ENCODE measurements around the gene CA5A. TPM values are rescaled to one million over a fixed set of nuclear protein-coding genes. Genes with fewer than 3 reads are reported as not detected.
A peak's percentile ranks its signal among the peaks of the same experiment; 100 is the strongest.

CA5A gene
- total and polyA plus RNA-seq, 2 experiments from 2014 or later, result not detected

DNA sequence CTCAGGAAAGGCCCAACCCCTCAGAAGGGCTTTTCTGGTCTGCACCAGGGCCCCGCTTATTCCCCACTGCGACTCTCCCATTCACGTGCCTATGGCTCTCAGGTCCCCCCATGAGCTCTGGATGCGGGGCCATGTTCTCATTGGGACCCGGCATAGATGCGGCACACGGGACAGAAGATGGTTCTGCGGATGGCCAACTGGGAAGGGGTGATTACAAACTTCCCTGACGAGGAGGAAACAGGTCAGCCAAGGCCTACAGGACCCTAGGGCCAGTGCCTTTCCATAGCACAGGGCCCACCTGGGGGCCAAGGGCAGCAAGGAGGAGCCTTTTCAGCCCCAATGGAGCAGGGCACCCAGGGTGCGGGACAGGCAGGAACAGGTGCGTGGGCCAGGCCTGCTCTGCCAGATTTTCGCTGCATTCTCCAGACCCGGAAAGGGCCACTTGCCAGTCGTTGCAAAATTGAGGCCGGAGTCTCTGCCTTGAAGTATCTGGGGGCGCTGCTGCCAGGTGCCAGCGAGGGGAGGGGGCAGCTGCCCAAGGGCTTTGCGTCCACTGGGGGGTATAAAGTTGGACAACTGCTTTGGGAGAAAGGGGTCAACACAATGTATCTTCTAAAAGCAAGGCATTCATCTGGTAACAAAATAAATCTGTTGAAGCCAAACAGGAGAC lies 87.5 kb downstream of the CA5A start (continued):
- TF ChIP-seq, protein P1, sequence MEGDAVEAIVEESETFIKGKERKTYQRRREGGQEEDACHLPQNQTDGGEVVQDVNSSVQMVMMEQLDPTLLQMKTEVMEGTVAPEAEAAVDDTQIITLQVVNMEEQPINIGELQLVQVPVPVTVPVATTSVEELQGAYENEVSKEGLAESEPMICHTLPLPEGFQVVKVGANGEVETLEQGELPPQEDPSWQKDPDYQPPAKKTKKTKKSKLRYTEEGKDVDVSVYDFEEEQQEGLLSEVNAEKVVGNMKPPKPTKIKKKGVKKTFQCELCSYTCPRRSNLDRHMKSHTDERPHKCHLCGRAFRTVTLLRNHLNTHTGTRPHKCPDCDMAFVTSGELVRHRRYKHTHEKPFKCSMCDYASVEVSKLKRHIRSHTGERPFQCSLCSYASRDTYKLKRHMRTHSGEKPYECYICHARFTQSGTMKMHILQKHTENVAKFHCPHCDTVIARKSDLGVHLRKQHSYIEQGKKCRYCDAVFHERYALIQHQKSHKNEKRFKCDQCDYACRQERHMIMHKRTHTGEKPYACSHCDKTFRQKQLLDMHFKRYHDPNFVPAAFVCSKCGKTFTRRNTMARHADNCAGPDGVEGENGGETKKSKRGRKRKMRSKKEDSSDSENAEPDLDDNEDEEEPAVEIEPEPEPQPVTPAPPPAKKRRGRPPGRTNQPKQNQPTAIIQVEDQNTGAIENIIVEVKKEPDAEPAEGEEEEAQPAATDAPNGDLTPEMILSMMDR (conservative IDR thresholded peaks at IDR 0.05; ENCODE audit: low read depth in 2 of 2), result no peak
- TF ChIP-seq, protein P2, sequence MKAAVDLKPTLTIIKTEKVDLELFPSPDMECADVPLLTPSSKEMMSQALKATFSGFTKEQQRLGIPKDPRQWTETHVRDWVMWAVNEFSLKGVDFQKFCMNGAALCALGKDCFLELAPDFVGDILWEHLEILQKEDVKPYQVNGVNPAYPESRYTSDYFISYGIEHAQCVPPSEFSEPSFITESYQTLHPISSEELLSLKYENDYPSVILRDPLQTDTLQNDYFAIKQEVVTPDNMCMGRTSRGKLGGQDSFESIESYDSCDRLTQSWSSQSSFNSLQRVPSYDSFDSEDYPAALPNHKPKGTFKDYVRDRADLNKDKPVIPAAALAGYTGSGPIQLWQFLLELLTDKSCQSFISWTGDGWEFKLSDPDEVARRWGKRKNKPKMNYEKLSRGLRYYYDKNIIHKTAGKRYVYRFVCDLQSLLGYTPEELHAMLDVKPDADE (IDR thresholded peaks at IDR 0.05), result no peak
- TF ChIP-seq STAT1 (IDR thresholded peaks at IDR 0.05; ENCODE audit: unreplicated experiment) (no peak), EZH2 (IDR thresholded peaks at IDR 0.05; ENCODE audit: low read depth, unreplicated experiment) (no peak), ZNF331 (CRISPR knock-in tag; IDR thresholded peaks at IDR 0.05; ENCODE audit: low read depth) (no peak), NANOG (IDR thresholded peaks at IDR 0.05; ENCODE audit: borderline replicate concordance) (no peak)

DNA sequence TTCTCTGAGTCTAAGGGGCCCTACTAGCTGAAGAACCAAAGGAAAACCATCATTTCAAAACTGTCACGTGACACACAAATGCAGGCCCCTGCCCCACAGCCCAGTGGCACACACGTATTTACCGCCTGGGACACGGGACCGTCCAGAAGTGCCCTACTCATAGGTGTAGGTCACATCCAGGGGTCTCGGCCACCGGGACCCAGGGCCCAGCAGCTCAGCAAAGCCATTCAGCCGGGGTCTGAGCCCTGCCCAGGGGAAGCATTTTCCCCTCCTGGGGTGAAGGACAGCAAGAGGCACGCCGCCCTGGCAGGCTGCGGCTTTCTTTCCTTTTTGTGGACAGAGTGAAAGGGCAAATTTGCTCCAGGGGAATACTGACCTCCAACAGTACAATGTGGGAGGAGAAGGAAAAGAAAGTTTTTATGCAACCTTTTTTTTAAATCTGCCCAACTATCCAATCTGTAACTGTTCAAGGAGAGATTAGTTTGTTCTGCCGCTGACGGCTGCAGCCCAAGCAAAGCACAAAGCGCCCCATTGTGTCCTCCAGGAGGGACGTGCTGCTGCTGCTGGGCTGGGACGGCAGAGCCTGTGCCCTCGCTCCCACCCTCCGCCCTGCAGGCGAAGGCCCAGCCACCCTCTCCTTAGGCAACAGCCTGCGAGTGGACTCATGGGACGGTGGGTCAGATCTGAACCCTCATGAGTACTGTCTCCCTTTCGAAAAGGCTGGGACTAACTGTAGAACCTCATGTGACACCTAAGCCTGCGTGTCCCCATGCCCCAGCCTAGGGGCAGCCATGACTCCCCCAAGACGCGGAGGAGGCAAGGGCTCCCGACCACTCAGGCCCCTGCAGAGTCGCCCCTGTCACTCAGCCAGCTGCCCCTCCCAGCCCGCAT lies 88.3 kb downstream of the CA5A start:
- Histone ChIP-seq H3K36me3 (ENCODE audit: insufficient read depth) (peaks cover 12% of the 10 kb centered on the region; the same call in 1 of the 2 replicates), H3F3A (replicated peaks; ENCODE audit: low read depth) (peaks cover 38% of the 10 kb centered on the region), H3K27ac (ENCODE audit: low read depth) (peak overlapping the region; percentile 63), H3K9me2 (ENCODE audit: insufficient read depth) (no peaks in the 10 kb centered on the region), H3K4me3 (no peak overlapping the region), H3K27me3 (ENCODE audit: insufficient read depth) (no peaks in the 10 kb centered on the region), H3K79me2 (replicated peaks; ENCODE audit: insufficient read depth) (peaks cover 88% of the 10 kb centered on the region), H4K20me1 (replicated peaks; ENCODE audit: insufficient read depth) (peaks cover 8% of the 10 kb centered on the region; the same call in 1 of the 2 replicates), H2AFZ (no peak overlapping the region), H3K4me2 (no peak overlapping the region), H3K4me1 (ENCODE audit: insufficient read depth) (peaks cover 28% of the 10 kb centered on the region)
- Mint-ChIP-seq H3K36me3 (ENCODE audit: low read depth) (peaks cover 71% of the 10 kb centered on the region), H3K27ac (peak overlapping the region; percentile 62), H3K4me3 (no peak overlapping the region), H3K9me3 (no peaks in the 10 kb centered on the region), H3K27me3 (ENCODE audit: insufficient read depth, low read depth, poor library complexity) (peaks cover 24% of the 10 kb centered on the region), H3K4me1 (peaks cover 50% of the 10 kb centered on the region)
- DNase-seq (ENCODE audit: low spot score), result no peak
- TF ChIP-seq, protein P3, sequence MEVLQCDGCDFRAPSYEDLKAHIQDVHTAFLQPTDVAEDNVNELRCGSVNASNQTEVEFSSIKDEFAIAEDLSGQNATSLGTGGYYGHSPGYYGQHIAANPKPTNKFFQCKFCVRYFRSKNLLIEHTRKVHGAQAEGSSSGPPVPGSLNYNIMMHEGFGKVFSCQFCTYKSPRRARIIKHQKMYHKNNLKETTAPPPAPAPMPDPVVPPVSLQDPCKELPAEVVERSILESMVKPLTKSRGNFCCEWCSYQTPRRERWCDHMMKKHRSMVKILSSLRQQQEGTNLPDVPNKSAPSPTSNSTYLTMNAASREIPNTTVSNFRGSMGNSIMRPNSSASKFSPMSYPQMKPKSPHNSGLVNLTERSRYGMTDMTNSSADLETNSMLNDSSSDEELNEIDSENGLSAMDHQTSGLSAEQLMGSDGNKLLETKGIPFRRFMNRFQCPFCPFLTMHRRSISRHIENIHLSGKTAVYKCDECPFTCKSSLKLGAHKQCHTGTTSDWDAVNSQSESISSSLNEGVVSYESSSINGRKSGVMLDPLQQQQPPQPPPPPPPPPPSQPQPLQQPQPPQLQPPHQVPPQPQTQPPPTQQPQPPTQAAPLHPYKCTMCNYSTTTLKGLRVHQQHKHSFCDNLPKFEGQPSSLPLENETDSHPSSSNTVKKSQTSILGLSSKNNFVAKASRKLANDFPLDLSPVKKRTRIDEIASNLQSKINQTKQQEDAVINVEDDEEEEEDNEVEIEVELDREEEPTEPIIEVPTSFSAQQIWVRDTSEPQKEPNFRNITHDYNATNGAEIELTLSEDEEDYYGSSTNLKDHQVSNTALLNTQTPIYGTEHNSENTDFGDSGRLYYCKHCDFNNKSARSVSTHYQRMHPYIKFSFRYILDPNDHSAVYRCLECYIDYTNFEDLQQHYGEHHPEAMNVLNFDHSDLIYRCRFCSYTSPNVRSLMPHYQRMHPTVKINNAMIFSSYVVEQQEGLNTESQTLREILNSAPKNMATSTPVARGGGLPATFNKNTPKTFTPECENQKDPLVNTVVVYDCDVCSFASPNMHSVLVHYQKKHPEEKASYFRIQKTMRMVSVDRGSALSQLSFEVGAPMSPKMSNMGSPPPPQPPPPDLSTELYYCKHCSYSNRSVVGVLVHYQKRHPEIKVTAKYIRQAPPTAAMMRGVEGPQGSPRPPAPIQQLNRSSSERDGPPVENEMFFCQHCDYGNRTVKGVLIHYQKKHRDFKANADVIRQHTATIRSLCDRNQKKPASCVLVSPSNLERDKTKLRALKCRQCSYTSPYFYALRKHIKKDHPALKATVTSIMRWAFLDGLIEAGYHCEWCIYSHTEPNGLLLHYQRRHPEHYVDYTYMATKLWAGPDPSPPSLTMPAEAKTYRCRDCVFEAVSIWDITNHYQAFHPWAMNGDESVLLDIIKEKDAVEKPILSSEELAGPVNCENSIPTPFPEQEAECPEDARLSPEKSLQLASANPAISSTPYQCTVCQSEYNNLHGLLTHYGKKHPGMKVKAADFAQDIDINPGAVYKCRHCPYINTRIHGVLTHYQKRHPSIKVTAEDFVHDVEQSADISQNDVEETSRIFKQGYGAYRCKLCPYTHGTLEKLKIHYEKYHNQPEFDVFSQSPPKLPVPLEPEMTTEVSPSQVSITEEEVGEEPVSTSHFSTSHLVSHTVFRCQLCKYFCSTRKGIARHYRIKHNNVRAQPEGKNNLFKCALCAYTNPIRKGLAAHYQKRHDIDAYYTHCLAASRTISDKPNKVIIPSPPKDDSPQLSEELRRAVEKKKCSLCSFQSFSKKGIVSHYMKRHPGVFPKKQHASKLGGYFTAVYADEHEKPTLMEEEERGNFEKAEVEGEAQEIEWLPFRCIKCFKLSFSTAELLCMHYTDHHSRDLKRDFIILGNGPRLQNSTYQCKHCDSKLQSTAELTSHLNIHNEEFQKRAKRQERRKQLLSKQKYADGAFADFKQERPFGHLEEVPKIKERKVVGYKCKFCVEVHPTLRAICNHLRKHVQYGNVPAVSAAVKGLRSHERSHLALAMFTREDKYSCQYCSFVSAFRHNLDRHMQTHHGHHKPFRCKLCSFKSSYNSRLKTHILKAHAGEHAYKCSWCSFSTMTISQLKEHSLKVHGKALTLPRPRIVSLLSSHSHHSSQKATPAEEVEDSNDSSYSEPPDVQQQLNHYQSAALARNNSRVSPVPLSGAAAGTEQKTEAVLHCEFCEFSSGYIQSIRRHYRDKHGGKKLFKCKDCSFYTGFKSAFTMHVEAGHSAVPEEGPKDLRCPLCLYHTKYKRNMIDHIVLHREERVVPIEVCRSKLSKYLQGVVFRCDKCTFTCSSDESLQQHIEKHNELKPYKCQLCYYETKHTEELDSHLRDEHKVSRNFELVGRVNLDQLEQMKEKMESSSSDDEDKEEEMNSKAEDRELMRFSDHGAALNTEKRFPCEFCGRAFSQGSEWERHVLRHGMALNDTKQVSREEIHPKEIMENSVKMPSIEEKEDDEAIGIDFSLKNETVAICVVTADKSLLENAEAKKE (CRISPR knock-in tag; IDR thresholded peaks at IDR 0.05), result no peak
- TF ChIP-seq POLR2AphosphoS5 (IDR thresholded peaks at IDR 0.05; ENCODE audit: low read depth), result no peak; the same call in 1 of the 2 replicates
- no peak for ATAC-seq

All from GM23338 (cell line).